ENCODE results near the gene EPHA8.
A peak's percentile ranks its signal among the peaks of the same experiment; 100 is the strongest.

Gene EPHA8

DNA sequence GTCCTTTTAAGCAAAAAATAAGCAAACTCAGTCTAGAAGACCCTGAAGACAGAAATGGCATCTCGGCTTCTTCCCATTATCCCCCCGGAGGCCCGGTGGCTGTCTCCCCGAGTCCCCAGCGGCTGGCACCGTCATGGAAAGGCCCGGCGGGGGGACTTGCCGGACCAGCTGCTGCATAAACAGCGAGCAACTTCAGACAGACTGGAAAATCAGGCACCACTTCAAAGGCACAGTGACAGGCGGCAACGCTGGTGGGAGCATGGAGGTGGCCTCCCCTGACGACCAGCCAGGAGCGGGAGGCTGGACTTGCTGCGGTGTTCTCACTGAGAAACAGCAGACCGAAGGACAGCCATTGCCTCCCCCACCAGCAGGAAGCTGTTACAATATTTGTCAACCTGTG, 54.8 kb downstream of the EPHA8 start:
- DNase-seq (ENCODE audit: low read depth in 2 of 2): no peak

DNA sequence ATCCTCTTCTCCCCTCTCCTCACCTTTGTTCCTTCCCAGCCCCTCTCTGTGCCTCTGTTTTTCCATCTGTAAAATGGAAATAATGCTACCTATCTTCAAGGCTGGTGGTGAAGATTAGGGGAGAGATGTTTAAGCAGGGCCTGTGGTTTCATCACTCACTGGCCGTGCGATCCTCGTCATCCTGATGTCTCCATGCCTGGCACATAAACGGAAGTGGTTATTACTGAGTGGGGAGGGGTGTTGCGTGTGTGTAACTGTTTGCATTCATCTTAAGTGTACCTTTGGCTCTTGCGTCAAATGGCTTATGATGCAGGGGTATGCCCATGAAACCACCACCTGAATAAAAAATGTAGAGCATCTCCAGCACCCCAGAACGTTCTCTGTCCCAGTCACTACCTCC, 56.0 kb downstream of the EPHA8 start:
- no peak for DNase-seq (ENCODE audit: low read depth in 2 of 2)

DNA sequence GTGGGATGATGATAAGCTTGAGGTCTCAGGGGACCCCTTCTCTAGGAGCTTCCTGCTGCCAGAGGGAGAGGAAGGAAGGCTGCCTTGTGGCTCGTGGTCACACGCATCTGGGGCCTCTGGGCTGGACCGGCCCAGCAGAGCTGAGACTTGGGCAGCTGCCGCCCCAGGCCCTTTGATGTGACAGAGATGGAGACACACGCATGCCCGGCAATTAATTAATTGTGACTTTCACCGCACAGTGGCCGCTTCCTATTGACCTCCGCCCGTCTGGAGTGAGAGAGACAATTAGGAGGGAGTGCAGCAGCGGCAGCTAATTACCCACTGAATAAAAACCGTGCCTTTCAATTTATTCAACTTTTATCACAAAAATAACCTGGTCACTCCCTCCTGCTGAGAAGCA, 56.5 kb downstream of the EPHA8 start:
- no peak for DNase-seq (ENCODE audit: low read depth in 2 of 2)

DNA sequence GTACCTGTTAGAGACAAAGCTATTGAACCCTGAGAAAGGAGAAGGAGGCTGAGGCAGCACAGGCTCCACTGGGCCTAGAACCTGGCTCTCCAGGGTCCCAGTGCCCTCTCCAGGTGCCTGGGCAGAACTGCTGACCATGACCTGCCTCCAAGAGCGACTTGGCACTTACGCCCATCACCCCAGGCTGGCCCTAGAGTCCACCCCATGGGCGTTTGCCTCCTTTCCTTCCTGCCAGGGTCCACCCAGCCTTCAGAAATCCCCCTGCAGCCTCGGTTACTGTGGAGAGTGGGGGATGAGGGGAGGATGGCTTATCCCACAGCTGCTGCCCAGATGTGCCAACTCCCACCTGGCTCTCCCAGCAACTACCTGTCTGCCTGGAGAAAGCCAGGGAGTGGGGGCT, 58.5 kb downstream of the EPHA8 start:
- no peak for DNase-seq (ENCODE audit: low read depth in 2 of 2)

DNA sequence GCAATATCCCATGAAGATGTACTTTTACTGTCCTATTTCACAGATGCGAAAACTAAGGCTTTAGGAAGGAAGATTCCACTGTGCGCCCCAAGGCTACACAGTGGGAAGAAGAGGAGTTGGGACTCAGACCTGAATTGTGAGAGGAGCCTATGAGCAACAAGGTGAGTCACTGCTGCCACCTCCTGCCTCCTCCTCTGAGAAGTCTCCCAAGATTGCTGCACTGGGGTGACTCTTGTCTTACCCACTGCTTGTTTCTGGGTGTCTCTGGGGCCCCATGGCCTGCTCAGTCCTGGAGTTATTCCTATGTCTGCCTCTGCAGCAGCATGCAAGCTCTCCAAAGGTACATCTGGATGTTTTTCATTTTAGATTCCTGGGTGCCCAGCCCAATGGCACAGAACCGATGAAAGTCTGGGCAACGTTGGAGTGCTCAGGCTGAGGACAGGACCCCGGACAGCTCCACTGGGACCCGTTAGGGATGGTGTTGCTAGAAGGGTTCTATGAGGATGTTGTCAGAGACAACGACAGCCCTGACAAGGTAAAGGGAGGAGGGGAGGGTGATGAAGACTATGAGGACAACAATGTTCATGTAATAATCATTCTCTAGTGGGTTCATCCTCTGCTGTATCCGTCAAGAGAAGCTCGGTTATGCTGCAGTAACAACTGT, 62.1 kb downstream of the EPHA8 start:
- DNase-seq (ENCODE audit: low read depth in 2 of 2): no peak

DNA sequence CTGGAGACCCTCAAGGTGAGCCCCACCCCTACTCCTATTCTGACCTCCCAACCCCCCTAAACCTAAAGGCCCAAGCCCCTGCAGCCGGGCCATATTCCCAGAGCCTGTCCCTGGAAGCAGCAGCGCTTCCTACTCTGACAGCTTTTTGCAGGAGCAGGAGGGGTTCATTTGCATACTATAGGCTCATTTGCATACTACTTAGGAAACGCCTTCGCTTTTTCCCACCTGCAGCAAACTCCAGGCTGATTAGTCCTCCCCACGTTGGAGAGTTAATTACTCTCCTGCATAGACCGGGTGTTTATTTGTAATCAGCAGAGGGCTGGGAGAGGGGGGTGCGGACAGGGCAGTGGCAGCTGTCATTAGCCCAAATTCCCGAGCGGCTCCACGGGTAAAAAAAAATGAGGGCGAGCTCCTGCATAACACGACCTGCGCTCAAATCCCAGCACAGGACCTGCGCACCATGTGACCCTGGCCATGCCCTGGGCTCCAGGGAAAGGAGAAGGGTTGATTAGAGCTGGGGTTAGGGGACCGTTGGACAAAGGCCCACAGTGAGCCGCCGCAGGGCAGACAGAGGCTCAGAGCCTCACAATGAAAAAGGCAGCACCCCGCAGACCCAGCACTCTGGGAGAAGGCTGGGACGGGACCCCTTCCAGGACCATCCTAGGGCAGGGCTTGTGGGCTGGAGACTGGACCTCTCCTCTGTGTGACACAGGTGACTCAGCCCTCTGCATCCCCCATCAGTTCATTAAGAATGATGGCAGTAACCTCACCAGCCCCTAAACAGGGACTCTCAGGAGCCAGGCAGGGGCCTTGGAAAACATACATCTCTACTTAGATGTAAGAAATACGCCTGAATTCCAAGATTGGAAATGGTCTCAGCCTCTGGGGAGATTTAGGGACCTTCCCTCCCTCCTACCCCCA, 63.2 kb downstream of the EPHA8 start:
- no peak for DNase-seq (ENCODE audit: low read depth in 2 of 2)

DNA sequence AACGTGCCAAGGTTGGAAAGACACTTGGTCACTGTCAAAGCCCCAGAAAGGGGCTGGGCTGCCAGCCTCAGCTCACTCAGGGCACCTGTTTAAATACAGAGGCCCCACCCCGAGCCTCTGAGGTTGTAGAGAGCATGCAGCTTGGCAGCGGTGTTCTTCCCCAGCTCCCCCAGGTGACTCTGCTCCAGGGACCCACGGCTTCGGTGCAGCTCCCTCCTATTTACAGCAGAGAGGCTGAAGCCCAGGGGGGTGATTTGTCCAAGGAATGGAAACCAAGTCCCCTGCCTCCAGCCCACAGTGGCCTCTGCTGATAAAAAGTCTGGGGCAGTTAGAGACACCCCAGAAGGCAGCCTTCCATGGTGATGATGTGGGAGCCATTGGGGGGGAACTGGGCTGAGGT, 64.0 kb downstream of the EPHA8 start:
- no peak for DNase-seq (ENCODE audit: low read depth in 2 of 2)

GRCh38 chr1:22628698-22629444, 65.6 kb downstream of the EPHA8 start:
- no peak for DNase-seq (ENCODE audit: low read depth in 2 of 2)

DNA sequence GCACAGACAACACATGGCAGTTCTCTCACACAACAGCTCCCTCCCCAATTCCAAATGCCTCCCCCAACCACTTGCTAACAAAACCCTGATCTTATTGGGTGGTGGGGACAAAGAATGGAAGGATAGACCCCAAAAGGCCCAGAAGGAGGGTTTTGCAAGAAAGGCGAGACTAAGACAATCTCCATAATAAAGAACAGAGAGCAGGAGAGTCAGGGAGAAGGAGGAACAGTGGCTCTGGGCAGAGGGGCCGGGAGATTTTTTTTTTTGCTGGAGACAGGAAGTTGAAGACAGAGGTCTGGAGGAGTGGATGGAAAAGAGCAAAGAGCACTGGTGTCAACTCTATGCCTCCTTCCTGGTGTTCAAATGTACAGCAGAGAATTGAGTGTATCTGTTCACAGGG, 66.6 kb downstream of the EPHA8 start:
- no peak for DNase-seq (ENCODE audit: low read depth in 2 of 2)

- no peak for DNase-seq (ENCODE audit: low read depth in 2 of 2)
Measured at GRCh38 chr1:22633697-22634463, 70.6 kb downstream of the EPHA8 start.

DNA sequence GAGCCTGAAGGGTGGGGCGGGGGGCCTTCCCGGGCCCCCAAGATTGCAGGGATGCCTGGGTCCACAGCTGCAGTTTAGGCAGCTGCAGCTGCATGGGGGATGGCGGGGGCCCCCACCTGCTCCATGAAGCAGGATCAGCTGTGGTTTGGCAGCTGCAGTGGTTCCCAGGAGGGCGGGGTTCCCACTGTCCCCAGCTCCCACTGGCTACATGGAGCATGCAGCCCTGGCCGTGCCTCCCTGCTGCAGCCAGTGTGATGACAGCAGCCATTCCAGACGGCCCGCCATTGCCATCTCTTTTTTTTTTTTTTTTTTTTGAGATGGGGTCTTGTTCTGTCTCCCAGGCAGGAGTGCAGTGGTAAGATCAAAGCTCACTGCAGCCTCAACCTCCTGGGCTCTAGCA, 72.1 kb downstream of the EPHA8 start:
- DNase-seq (ENCODE audit: low read depth in 2 of 2): no peak

GRCh38 chr1:22636353-22636752, 73.1 kb downstream of the EPHA8 start, which contains the start of gene C1QA:
C1QA (plus strand) TSS chr1:22636628; CDS start chr1:22637617, 989 bp downstream.
- DNase-seq (ENCODE audit: low read depth in 2 of 2): no peak

DNA sequence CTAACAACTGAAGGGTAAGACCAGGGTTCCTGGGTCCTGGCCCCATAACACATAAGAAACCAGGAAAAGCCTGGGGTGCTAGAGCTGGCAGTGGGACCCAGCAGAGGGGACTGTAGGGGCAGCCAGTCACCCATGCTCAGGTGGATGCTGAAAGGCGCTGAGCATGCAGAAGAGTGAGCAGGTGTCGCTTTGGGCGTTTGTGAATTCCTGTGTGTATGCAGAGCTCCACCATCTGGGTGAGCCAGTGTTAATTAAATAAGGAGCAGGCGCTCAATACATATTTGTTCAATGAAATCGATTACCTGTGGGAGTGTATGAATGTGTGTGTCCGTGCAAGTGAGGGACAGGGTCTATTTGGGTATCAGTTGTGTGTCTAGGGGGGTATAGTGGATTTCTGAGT, 73.6 kb downstream of the EPHA8 start:
- no peak for DNase-seq (ENCODE audit: low read depth in 2 of 2)

DNA sequence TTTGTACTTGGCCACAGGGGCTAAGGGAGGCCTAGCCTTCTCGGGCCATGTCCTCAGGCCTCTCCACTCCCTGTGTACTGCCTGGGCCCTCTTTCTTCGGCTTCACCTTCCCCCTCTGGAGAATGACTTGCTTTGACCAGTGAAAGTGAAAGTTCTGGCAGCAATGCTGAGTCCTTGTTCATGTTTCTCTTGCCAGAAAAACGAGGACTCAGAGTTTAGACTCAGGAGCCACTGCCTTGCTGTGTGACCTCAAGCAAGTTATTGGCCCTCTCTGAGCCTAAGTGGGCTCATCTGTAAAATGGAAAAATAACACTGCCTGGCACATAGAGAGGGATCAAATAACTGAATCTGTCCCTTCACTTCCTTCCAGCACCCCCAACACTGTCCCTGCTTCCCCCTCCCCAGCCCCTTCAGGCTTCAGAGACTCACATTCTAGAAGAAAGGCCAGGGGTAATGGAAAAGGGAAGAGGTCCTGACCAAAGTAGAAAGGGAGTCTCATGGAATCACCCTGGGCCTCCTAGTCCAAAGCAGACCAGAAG, 74.7 kb downstream of the EPHA8 start:
- DNase-seq (ENCODE audit: low read depth in 2 of 2): no peak

GRCh38 chr1:22638476-22639234, 75.4 kb downstream of the EPHA8 start:
- DNase-seq (ENCODE audit: low read depth in 2 of 2): no peak

DNA sequence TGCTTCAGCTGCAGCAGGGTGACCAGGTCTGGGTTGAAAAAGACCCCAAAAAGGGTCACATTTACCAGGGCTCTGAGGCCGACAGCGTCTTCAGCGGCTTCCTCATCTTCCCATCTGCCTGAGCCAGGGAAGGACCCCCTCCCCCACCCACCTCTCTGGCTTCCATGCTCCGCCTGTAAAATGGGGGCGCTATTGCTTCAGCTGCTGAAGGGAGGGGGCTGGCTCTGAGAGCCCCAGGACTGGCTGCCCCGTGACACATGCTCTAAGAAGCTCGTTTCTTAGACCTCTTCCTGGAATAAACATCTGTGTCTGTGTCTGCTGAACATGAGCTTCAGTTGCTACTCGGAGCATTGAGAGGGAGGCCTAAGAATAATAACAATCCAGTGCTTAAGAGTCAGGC, 76.0 kb downstream of the EPHA8 start:
- peak; percentile 43 for DNase-seq (ENCODE audit: low read depth in 2 of 2)

GRCh38 chr1:22641247-22641646, 78.0 kb downstream of the EPHA8 start:
- DNase-seq (ENCODE audit: low read depth in 2 of 2): no peak

GRCh38 chr1:22641906-22642636, 78.8 kb downstream of the EPHA8 start:
- peak; percentile 7 to 8 for DNase-seq (ENCODE audit: low read depth in 2 of 2)

GRCh38 chr1:22643381-22643780, 80.1 kb downstream of the EPHA8 start, which contains the start of gene C1QC:
C1QC (plus strand) TSS chr1:22643633; CDS start chr1:22644024, 391 bp downstream.
- no peak for DNase-seq (ENCODE audit: low read depth in 2 of 2)

- no peak for DNase-seq (ENCODE audit: low read depth in 2 of 2)
Measured at GRCh38 chr1:22643928-22644327, 80.6 kb downstream of the EPHA8 start.
